Activated naive CD4-positive, alpha-beta T cell treated with anti-CD3 and anti-CD28 coated beads, Interleukin-2, amount 50 U/mL, for 72 hours (primary cell): ENCODE data around the gene CAMK1D. TPM values are rescaled to one million over a fixed set of nuclear protein-coding genes. Genes with fewer than 3 reads are reported as not detected.
"Not testable (repeated sequence)": the region's sequence is repeated elsewhere in the genome, so short reads cannot be mapped to it uniquely, and the experiment has no call there.

Experiments used
- ATAC-seq, 2 donors: fragments of 150-1000 bp; cut with Tn5 transposase; 2 replicates each; pipeline ENCODE4 v1.10.0; 2021; ENCODE audit warnings: mild to moderate bottlenecking in 2 of 2, moderate library complexity in 2 of 2
- DNase-seq, 2 donors: peaks; one replicate each; pipeline ENCODE4 v3.0.0; 2021 to 2022; ENCODE audit warnings: low spot score in 2 of 2
- H3K27ac Mint-ChIP-seq, 2 donors: one replicate each; pipeline ENCODE4 v1.8.0; 2022; ENCODE audit warnings: mild to moderate bottlenecking in 2 of 2, mixed read lengths in 2 of 2
- H3K36me3 Mint-ChIP-seq, 2 donors: one replicate each; pipeline ENCODE4 v1.8.0; 2022; ENCODE audit warnings: mixed read lengths in 2 of 2
- H3K9me3 Mint-ChIP-seq, 2 donors: one replicate each; pipeline ENCODE4 v1.8.0; 2022; ENCODE audit warnings: mixed read lengths in 2 of 2
- total RNA-seq, 2 donors: library from RNA; stranded (reverse); gene quantifications; one replicate each; pipeline ENCODE4 v1.2.3, GENCODE V29; 2022

CAMK1D gene
- total RNA-seq, 2 donors from 2014 or later: 1.1 to 13.0 TPM

GRCh38 chr10:12723220-12723619, 373.9 kb downstream of the CAMK1D start:
- no peak overlapping the region for H3K27ac Mint-ChIP-seq
- DNase-seq: no peak
- no peak for ATAC-seq
- no peaks in the 10 kb centered on the region for H3K9me3 Mint-ChIP-seq
- no peaks in the 10 kb centered on the region for H3K36me3 Mint-ChIP-seq

- no peaks in the 10 kb centered on the region for H3K36me3 Mint-ChIP-seq
- H3K9me3 Mint-ChIP-seq: no peaks in the 10 kb centered on the region
- ATAC-seq (no peak), DNase-seq (no peak)
- peak overlapping the region in 1 of 2 donors; percentile 22 for H3K27ac Mint-ChIP-seq
Measured at GRCh38 chr10:12724807-12725579, 375.6 kb downstream of the CAMK1D start.

- not testable (repeated sequence) for H3K9me3 Mint-ChIP-seq, ATAC-seq, H3K27ac Mint-ChIP-seq, DNase-seq, H3K36me3 Mint-ChIP-seq
Measured at GRCh38 chr10:12725580-12725888, 376.2 kb downstream of the CAMK1D start.

GRCh38 chr10:12726971-12727831, 377.9 kb downstream of the CAMK1D start:
- Mint-ChIP-seq H3K36me3 (no peaks in the 10 kb centered on the region), H3K9me3 (no peaks in the 10 kb centered on the region), H3K27ac (peak overlapping the region in 1 of 2 donors; percentile 84)
- DNase-seq: peak in 1 of 2 donors; percentile 63
- peak; percentile 82 to 93 for ATAC-seq

- no peaks in the 10 kb centered on the region for H3K9me3 Mint-ChIP-seq
Measured at GRCh38 chr10:12727832-12728215, 378.5 kb downstream of the CAMK1D start.

GRCh38 chr10:12728494-12728893, 379.1 kb downstream of the CAMK1D start:
- no peak overlapping the region for H3K27ac Mint-ChIP-seq
- no peak for ATAC-seq
- H3K36me3 Mint-ChIP-seq: no peaks in the 10 kb centered on the region

More at GRCh38 chr10:12727832-12728215, 378.5 kb downstream of the CAMK1D start:
- DNase-seq (no peak), ATAC-seq (no peak)
- peak overlapping the region in 1 of 2 donors; percentile 26 for H3K27ac Mint-ChIP-seq
- H3K36me3 Mint-ChIP-seq: no peaks in the 10 kb centered on the region

GRCh38 chr10:12729885-12730284, 380.5 kb downstream of the CAMK1D start:
- Mint-ChIP-seq H3K27ac (no peak overlapping the region), H3K36me3 (no peaks in the 10 kb centered on the region), H3K9me3 (no peaks in the 10 kb centered on the region)
- no peak for ATAC-seq
- no peak for DNase-seq

More at GRCh38 chr10:12728494-12728893, 379.1 kb downstream of the CAMK1D start:
- H3K9me3 Mint-ChIP-seq: no peaks in the 10 kb centered on the region
- no peak for DNase-seq

GRCh38 chr10:12730809-12731519, 381.6 kb downstream of the CAMK1D start:
- DNase-seq: no peak
- H3K36me3 Mint-ChIP-seq: no peaks in the 10 kb centered on the region
- no peaks in the 10 kb centered on the region for H3K9me3 Mint-ChIP-seq
- no peak for ATAC-seq
- no peak overlapping the region for H3K27ac Mint-ChIP-seq

- DNase-seq (no peak), ATAC-seq (no peak)
Measured at GRCh38 chr10:12733271-12733670, 383.9 kb downstream of the CAMK1D start.

DNA sequence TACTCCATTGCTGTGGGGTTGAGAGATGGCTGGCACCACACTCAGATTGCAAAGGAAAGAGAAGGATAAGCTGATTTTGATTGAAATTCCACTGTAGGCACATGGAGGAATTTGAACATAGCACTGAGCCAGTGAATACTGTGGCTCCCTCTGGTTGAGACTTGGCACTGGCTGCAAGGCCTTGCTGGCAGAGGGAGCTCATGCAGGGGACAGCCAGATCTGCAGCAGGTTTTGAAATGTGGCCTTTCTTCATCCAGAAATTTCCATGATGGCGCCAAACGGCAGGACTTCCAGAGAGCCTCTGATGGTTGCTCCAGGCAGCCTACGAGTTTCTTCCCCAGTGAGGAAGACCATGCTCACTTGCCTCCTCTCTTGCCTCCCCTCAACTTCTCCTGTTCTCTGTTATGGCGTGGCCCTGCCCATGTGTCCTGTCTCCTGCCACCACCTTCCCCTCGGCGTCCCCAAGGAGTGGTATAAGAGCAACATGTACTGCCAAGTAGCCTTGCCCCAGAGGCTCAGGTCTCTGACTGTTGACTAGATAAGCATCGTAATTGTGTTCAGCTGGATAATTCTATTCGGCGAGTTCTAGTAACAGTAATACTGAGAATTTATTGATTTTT, 386.6 kb downstream of the CAMK1D start:
- H3K27ac Mint-ChIP-seq: peak overlapping the region in 1 of 2 donors; percentile 46
- ATAC-seq: no peak
- no peaks in the 10 kb centered on the region for H3K9me3 Mint-ChIP-seq
- H3K36me3 Mint-ChIP-seq: no peaks in the 10 kb centered on the region
- no peak for DNase-seq

More at GRCh38 chr10:12733271-12733670, 383.9 kb downstream of the CAMK1D start:
- Mint-ChIP-seq H3K9me3 (no peaks in the 10 kb centered on the region), H3K27ac (no peak overlapping the region), H3K36me3 (no peaks in the 10 kb centered on the region)

GRCh38 chr10:12740813-12741212, 391.5 kb downstream of the CAMK1D start:
- H3K36me3 Mint-ChIP-seq: no peaks in the 10 kb centered on the region
- H3K27ac Mint-ChIP-seq: no peak overlapping the region
- ATAC-seq (no peak), DNase-seq (no peak)
- no peaks in the 10 kb centered on the region for H3K9me3 Mint-ChIP-seq

- no peaks in the 10 kb centered on the region for H3K36me3 Mint-ChIP-seq
- no peak for DNase-seq
- ATAC-seq: no peak
- no peaks in the 10 kb centered on the region for H3K9me3 Mint-ChIP-seq
- H3K27ac Mint-ChIP-seq: peak overlapping the region in 1 of 2 donors; percentile 13
Measured at GRCh38 chr10:12741360-12741804, 392.0 kb downstream of the CAMK1D start.

DNA sequence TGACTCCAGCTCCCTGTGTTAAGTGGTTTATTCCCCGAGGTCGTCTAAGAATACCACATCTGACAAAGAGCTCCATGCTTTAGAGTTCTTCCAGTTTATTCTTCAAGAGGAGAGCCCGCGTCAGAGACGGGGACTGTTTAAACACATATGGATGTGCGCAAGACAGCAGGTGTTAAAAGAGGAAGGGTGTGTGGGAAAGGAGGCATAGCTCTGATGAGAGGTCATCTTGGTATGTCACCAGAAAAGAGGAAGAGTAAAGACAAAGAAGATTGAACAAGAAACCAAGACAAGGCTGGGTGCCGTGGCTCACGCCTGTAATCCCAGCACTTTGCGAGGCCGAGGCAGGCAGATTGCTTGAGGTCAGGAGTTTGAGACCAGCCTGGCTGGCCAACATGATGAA, 393.4 kb downstream of the CAMK1D start:
- Mint-ChIP-seq H3K9me3 (no peaks in the 10 kb centered on the region), H3K27ac (peak overlapping the region in 1 of 2 donors; percentile 36), H3K36me3 (no peaks in the 10 kb centered on the region)
- DNase-seq (no peak), ATAC-seq (no peak)

GRCh38 chr10:12743466-12743865, 394.1 kb downstream of the CAMK1D start:
- ATAC-seq, H3K27ac Mint-ChIP-seq, DNase-seq, H3K36me3 Mint-ChIP-seq, H3K9me3 Mint-ChIP-seq: not testable (repeated sequence)

DNA sequence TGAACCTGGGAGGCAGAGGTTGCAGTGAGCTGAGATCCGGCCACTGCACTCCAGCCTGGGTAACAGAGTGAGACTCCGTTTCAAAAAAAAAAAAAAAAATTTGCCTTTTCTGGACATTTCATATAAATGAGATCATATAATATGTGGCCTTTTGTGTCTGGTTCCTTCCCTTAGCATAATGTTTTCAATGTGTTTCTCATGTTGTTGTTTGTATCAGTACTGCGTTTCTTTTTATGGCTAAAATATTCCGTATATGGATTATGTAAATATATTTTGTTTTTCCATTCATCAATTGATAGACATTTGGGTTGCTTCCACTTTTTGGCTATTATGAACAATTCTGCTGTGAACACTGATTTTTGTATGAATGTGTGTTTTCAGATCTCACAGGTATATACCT, 394.6 kb downstream of the CAMK1D start:
- DNase-seq (no peak), ATAC-seq (no peak)
- no peaks in the 10 kb centered on the region for H3K9me3 Mint-ChIP-seq
- H3K36me3 Mint-ChIP-seq: no peaks in the 10 kb centered on the region
- H3K27ac Mint-ChIP-seq: no peak overlapping the region

- H3K27ac Mint-ChIP-seq: peak overlapping the region in 1 of 2 donors; percentile 51
- ATAC-seq (no peak), DNase-seq (no peak)
- no peaks in the 10 kb centered on the region for H3K36me3 Mint-ChIP-seq
- no peaks in the 10 kb centered on the region for H3K9me3 Mint-ChIP-seq
Measured at GRCh38 chr10:12748186-12748585, 398.8 kb downstream of the CAMK1D start.
